GM18502 (cell line): ENCODE data around the gene GPAT2.
A peak's percentile ranks its signal among the peaks of the same experiment; 100 is the strongest.
"Not testable (repeated sequence)": the region's sequence is repeated elsewhere in the genome, so short reads cannot be mapped to it uniquely, and the experiment has no call there.

Source experiments
- ATAC-seq: cut with Tn5 transposase; IDR thresholded peaks from one replicate; pipeline ENCODE4 v1.9.1; 2021; ENCODE audit warnings: mild to moderate bottlenecking; ENCODE audit not compliant: unreplicated experiment, poor library complexity

GPAT2 gene

GRCh38 chr2:96024336-96025193 is 10.2 kb downstream of the GPAT2 start:
- no peak for ATAC-seq

DNA sequence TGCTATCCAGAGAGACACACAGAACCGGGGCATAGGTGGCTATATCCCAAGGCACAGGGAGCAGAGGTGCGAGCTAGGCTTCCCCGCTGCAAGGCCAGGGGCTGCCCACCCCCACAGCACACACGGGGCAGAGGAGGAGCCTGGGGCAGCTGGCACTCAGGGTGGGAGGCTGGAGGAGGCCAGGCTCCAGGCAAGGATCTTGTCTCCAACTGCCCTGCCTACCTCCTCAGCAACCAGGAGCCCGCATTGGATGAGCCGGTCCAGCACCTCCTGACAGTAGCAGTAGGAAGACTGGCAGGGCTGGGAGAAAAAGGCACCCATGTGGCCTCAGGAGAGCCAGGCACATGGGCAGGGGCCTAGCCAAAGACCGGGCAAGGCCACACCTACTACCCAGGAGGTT is 11.0 kb downstream of the GPAT2 start:
- not testable (repeated sequence) for ATAC-seq

- ATAC-seq: peak; percentile 83
These were observed 11.8 kb downstream of the GPAT2 start for GRCh38 chr2:96022701-96023447.

DNA sequence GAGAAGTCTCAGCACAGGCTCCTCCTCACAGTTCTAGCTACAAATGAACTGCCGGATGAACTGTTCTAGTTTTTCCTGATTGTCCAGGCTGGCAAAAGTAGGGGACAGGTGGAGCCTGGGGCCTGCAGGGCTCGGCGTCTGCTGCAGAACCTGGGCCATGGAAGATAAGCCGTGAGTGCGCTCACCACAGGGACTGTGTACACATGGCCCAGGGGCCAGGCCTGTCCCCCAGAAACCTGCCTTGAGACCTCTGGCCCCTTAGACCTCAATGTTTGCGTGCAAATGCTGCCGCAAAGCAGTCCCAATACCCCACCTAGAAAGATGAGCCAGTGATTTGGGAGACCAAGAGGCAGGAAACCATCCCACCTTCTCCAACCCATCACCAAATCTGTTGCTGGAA is 12.6 kb downstream of the GPAT2 start:
- ATAC-seq: not testable (repeated sequence)

GRCh38 chr2:96021142-96021541 is 13.6 kb downstream of the GPAT2 start:
- not testable (repeated sequence) for ATAC-seq

DNA sequence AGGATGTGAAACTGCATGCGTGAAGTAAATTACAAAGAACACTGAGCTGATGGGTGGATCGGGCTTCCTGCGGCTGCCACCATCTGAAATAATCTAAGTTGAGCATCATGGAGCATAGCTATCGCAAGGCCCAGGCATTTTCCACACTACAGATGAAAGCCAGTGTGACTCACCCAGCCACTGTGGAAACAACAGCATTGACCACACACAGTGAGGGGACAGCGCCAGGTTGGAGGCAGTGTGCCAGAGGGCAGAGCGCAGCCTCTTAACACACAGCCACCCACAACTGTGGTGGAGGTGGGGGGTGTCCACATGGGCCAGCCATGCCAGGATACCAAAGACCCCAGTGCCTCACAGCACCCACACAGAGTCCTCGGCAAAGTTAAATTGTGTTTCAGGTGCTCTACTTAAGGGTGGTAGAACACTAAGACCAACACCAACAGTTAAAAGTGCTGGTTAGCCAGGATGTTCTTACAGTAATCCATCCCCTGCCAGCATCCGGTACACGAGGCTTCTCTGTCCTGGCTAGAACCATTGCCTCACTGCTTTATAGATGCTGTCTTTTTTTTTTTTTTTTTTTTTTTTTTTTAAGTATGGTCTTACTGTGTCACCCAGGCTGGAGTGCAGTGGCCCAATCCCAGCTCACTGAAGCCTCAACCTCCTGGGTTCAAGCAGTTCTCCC is 14.7 kb downstream of the GPAT2 start:
- not testable (repeated sequence) for ATAC-seq

GRCh38 chr2:96016321-96016720 is 18.4 kb downstream of the GPAT2 start:
- ATAC-seq: not testable (repeated sequence)

GRCh38 chr2:96012792-96013264 is 21.9 kb downstream of the GPAT2 start:
- ATAC-seq: not testable (repeated sequence)

DNA sequence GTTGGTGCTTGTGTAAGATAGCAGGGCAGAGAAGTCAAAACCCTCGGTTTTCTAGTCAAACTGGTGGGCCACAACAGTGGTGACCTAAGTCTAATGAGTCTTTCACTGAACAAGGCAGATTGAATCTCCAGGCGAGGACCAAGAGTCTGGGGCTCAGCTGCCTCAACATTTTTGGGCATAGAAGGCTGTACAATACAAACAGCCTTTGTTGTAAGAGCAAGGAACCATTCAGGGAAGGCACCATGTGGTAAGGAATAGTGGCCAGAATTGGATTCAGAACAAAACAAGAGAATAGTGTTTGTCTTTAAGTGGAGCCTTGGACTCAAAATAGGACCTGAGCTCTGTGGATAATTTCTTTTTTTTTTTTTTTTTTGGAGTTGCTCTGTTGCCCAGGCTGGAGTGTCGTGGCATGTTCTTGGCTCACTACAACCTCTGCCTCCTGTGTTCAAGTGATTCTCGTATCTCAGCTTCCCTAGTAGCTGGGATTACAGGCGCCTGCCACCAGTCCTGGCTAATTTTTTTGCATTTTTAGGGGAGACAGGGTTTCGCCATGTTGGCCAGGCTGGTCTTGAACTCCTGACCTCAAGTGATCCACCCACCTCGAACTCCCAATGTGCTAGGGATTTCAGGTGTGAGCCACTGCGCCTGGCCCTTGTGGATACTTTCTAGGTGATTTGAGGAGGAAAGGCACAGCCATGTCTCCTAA is 22.5 kb downstream of the GPAT2 start:
- not testable (repeated sequence) for ATAC-seq

GRCh38 chr2:96011129-96011455 is 23.6 kb downstream of the GPAT2 start:
- ATAC-seq: peak; percentile 27

- peak; percentile 99 for ATAC-seq
These were observed 24.2 kb downstream of the GPAT2 start for GRCh38 chr2:96010320-96011128.

- ATAC-seq: not testable (repeated sequence)
These were observed 24.9 kb downstream of the GPAT2 start for GRCh38 chr2:96009833-96010232.

DNA sequence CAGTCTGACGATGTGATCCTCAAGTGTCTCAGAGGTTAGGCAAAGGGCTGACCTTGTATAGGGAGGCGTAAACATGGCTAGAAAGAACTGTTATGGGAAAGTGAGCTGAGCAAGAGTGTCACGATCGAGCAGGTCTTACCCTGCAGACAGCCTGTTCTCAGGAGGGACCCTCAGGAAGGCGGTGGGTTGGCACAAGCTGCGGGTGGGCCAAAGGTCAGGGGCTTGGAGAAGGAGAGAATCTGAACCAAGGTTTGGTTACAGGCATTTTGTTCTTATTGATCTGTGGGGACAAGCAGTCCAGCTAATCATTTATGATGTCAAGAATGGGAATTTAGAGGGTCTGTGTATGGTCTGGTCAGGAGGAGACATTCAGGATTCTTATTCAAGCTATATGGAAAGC is 26.7 kb downstream of the GPAT2 start:
- ATAC-seq: not testable (repeated sequence)

DNA sequence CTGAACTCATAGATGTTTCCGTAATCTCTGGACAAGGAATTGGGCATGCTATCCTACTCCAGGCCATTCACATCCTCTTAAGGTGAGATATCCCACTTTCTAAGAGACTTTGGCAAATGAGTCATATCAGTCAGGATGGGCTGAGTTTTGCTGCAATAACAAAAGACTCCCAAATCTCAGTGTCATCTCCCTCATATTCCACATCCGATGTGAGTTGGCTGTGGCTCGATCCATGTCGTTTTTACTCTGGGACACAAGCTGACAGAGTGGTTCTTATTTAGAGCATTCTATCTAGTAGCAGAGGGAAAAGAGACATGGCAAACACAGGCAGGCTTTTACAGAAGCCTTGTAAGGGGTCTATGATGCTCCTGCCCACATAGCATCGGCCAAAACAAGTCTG is 28.5 kb downstream of the GPAT2 start:
- ATAC-seq: not testable (repeated sequence)

DNA sequence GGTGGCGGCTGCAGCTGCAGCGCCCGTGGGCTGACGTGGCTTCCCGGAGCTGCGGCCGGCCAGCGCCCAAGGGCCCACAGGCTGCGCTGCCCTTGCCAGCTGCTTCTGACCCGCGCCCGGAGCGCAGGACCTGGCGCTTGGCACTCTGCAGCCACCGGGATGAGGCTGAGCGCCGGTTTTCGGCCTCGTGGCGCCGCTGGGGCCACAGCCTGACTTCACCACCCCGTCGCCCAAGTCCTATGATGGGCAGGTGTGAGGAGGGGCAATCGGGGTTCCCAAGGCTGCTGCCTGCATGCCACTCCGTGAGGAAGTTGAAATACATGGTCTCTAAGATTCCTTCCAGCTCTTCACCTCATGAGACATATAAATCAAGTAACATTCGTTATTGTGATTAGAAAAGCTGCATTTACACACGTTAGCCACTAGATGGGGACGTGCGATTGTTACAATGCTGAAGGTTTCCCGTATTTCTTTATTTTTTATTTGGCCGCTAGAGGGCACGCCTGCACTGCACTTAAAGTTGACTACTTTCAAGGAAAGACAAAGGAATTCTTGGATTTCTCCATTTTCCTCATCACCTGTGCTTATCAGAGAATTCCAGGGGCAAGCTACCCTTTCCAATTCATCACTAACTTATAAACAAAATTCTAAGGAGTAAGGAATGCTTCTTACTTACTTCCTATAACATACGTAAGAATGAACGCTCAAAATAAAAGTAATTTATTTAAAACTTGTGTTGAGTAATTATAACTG is 42.0 kb downstream of the GPAT2 start:
- peak; percentile 50 for ATAC-seq

- peak; percentile 47 for ATAC-seq
These were observed 42.6 kb downstream of the GPAT2 start for GRCh38 chr2:95992102-95992501.

DNA sequence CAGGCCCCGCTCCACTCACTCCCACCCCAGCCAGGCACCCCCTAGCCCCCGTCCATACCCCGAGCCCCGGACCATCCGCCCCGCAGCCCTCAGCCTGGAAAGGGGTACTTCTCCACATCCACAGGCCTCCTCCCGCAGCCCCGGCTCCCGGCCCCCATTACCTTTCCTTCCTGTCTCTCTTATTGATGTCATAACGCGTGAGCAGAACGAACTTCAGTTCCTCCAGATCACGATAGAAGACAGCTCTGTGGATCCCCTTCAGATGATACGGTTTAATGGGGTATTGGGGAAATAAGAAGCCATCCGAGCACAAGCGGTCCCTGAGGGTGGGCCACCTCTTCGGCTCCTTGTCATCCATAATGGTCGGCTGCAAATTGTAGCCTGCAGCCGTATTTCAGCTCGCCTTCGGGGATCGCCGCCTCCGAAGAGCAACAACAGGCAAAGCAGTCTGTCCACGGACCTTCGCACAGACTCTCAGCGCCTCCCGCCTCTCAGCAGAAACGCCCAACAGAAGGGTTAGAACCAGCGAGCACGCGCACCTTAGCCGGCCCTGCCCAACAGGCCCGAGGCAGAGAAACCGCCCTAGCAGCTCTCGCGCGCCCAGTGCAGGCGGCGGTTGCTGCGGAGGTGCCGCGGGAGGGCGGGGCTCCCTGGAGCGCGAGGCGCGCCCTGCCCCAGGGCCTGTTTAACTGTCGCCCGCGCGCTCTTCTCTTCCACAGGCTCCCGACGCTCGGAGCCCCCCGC is 43.2 kb downstream of the GPAT2 start, which contains the start of gene ANKRD36C:
Gene ANKRD36C (minus strand): TSS at position 474 of the 744 bp plus-strand sequence. CDS start 116 bp downstream, at position 358.
- ATAC-seq: peak; percentile 93

GRCh38 chr2:95990884-95991283 is 43.8 kb downstream of the GPAT2 start:
- not testable (repeated sequence) for ATAC-seq
